ENCODE results near the gene ST14.

DNA sequence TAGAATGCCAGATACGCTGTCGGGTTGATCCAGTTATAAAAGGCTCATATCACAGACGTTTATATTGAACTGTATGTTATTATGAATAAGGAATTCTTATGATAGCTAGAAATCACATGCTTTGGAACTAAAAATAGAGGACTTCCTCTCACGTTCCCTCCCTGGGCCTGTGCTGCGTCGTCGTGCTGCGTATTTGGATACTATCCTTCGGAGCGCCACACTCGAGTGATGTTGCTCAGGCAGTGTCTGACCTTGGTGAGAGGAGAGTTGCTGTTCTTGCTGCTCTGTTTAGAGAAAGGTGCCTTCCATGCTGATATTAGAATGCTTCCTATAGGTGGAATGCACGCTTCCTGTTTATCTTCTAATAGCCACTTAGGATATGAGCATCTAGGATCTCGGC lies 20.2 kb upstream of the ST14 start:
- TF ChIP-seq, protein P1, sequence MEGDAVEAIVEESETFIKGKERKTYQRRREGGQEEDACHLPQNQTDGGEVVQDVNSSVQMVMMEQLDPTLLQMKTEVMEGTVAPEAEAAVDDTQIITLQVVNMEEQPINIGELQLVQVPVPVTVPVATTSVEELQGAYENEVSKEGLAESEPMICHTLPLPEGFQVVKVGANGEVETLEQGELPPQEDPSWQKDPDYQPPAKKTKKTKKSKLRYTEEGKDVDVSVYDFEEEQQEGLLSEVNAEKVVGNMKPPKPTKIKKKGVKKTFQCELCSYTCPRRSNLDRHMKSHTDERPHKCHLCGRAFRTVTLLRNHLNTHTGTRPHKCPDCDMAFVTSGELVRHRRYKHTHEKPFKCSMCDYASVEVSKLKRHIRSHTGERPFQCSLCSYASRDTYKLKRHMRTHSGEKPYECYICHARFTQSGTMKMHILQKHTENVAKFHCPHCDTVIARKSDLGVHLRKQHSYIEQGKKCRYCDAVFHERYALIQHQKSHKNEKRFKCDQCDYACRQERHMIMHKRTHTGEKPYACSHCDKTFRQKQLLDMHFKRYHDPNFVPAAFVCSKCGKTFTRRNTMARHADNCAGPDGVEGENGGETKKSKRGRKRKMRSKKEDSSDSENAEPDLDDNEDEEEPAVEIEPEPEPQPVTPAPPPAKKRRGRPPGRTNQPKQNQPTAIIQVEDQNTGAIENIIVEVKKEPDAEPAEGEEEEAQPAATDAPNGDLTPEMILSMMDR (IDR thresholded peaks at IDR 0.05): no peak
- TF ChIP-seq POLR2A (IDR thresholded peaks at IDR 0.05): no peak
